CD4-positive, CD25-positive, alpha-beta regulatory T cell (primary cell): Measurements from ENCODE around the gene CSRP2. TPM values are rescaled to one million over a fixed set of nuclear protein-coding genes. Genes with fewer than 3 reads are reported as not detected.
A peak's percentile ranks its signal among the peaks of the same experiment; 100 is the strongest.

Source experiments
- ATAC-seq, 2 donors: fragments of 150-1000 bp; cut with Tn5 transposase; one replicate each; pipeline ENCODE4 v1.10.0; 2021; ENCODE audit warnings: low read depth in 2 of 2, moderate number of reproducible peaks in 2 of 2, moderate library complexity in 1 of 2
- DNase-seq, 3 donors: peaks; one replicate each; pipeline versions ENCODE4 v3.0.0 to v3.0.0-alpha.2; 2012 to 2022; ENCODE audit warnings: mixed read lengths in 1 of 3
- H3K27ac ChIP-seq: one replicate; pipeline ENCODE4 v1.7.0; 2013; ENCODE audit warnings: mild to moderate bottlenecking, low read length; ENCODE audit not compliant: insufficient read depth, poor library complexity, severe bottlenecking
- H3K27me3 ChIP-seq: one replicate; pipeline ENCODE4 v1.7.0; 2013; ENCODE audit warnings: low read length; ENCODE audit not compliant: control insufficient read depth, insufficient read depth
- H3K36me3 ChIP-seq: one replicate; pipeline ENCODE4 v1.7.0; 2013; ENCODE audit warnings: mild to moderate bottlenecking, low read length, moderate library complexity; ENCODE audit not compliant: control insufficient read depth, insufficient read depth
- H3K4me1 ChIP-seq: 2 replicates; pipeline ENCODE4 v1.7.0; 2013; ENCODE audit warnings: mild to moderate bottlenecking, low read length; ENCODE audit not compliant: insufficient read depth, control insufficient read depth, poor library complexity, severe bottlenecking
- H3K4me3 ChIP-seq: one replicate; pipeline ENCODE4 v1.7.0; 2013; ENCODE audit warnings: low read depth, mild to moderate bottlenecking, low read length, moderate library complexity
- H3K9me3 ChIP-seq, 2 experiments: 1 replicate in 1 of 2; 2 replicates in 1 of 2; pipeline ENCODE4 v1.7.0; 2013; ENCODE audit warnings: low read length in 2 of 2, mild to moderate bottlenecking in 1 of 2, moderate library complexity in 1 of 2; ENCODE audit not compliant: control insufficient read depth in 2 of 2
- H3K27ac Mint-ChIP-seq, 3 donors: one replicate each; pipeline ENCODE4 v1.8.0; 2020 to 2022; ENCODE audit warnings: mild to moderate bottlenecking in 3 of 3, mixed read lengths in 3 of 3, moderate library complexity in 2 of 3
- H3K27me3 Mint-ChIP-seq: one replicate; pipeline ENCODE4 v1.8.0; 2022; ENCODE audit warnings: mild to moderate bottlenecking, mixed read lengths
- H3K36me3 Mint-ChIP-seq: one replicate; pipeline ENCODE4 v1.8.0; 2020; ENCODE audit warnings: mixed read lengths
- H3K4me1 Mint-ChIP-seq, 4 donors: one replicate each; pipeline ENCODE4 v1.8.0; 2020 to 2022; ENCODE audit warnings: mixed read lengths in 4 of 4, mild to moderate bottlenecking in 1 of 4
- H3K4me3 Mint-ChIP-seq, 4 donors: one replicate each; pipeline ENCODE4 v1.8.0; 2020 to 2022; ENCODE audit warnings: mild to moderate bottlenecking in 4 of 4, mixed read lengths in 4 of 4, moderate library complexity in 3 of 4
- H3K9me3 Mint-ChIP-seq, 7 donors: one replicate each; pipeline ENCODE4 v1.8.0; 2020 to 2022; ENCODE audit warnings: mixed read lengths in 7 of 7, mild to moderate bottlenecking in 3 of 7, moderate library complexity in 2 of 7
- polyA plus RNA-seq, 4 donors: library from polyadenylated mRNA; unstranded; fragments of 300-500 nt; fragmentation: Illumina TruSeq; gene quantifications; one replicate each; pipeline ENCODE4 v1.2.3, GENCODE V29; 2021
- total RNA-seq: library from RNA; stranded (reverse); gene quantifications from one replicate; pipeline ENCODE4 v1.2.3, GENCODE V29; 2022

The CSRP2 gene
- total and polyA plus RNA-seq, 5 donors from 2014 or later: 0.42 to 1.7 (median 0.53) TPM; not detected in 1

GRCh38 chr12:76855271-76855670 lies 23.5 kb downstream of the CSRP2 start:
- Mint-ChIP-seq H3K4me3 (no peak overlapping the region), H3K4me1 (peaks cover 0 to 6% (median 0%) of the 10 kb centered on the region in 4 donors), H3K36me3 (peaks cover 37% of the 10 kb centered on the region), H3K9me3 (peaks cover 0 to 2% (median 0%) of the 10 kb centered on the region in 7 donors), H3K27ac (no peak overlapping the region), H3K27me3 (no peaks in the 10 kb centered on the region)
- H3K27ac ChIP-seq: no peak overlapping the region
- H3K4me1 ChIP-seq: no peaks in the 10 kb centered on the region
- H3K9me3 ChIP-seq: no peaks in the 10 kb centered on the region
- H3K4me3 ChIP-seq: no peak overlapping the region
- DNase-seq: no peak
- no peak for ATAC-seq
- peaks cover 22% of the 10 kb centered on the region for H3K36me3 ChIP-seq
- no peaks in the 10 kb centered on the region for H3K27me3 ChIP-seq

GRCh38 chr12:76852106-76852505 lies 26.7 kb downstream of the CSRP2 start:
- no peak for ATAC-seq
- H3K36me3 Mint-ChIP-seq: peaks cover 53% of the 10 kb centered on the region

GRCh38 chr12:76848132-76848531 lies 30.7 kb downstream of the CSRP2 start:
- H3K36me3 Mint-ChIP-seq: peaks cover 53% of the 10 kb centered on the region
- H3K9me3 ChIP-seq: no peaks in the 10 kb centered on the region
- H3K4me1 Mint-ChIP-seq: no peaks in the 10 kb centered on the region
- H3K36me3 ChIP-seq: peaks cover 50% of the 10 kb centered on the region
- no peak overlapping the region for H3K27ac ChIP-seq
- H3K4me3 ChIP-seq: no peak overlapping the region
- no peak for DNase-seq
- H3K27me3 Mint-ChIP-seq: no peaks in the 10 kb centered on the region
- no peak overlapping the region for H3K27ac Mint-ChIP-seq
- H3K4me3 Mint-ChIP-seq: no peak overlapping the region
- no peaks in the 10 kb centered on the region for H3K9me3 Mint-ChIP-seq
- H3K4me1 ChIP-seq: no peaks in the 10 kb centered on the region
- H3K27me3 ChIP-seq: no peaks in the 10 kb centered on the region
- no peak for ATAC-seq

More at GRCh38 chr12:76852106-76852505, 26.7 kb downstream of the CSRP2 start:
- Histone ChIP-seq H3K9me3 (no peaks in the 10 kb centered on the region), H3K36me3 (peaks cover 45% of the 10 kb centered on the region), H3K27me3 (no peaks in the 10 kb centered on the region), H3K4me1 (no peaks in the 10 kb centered on the region), H3K27ac (no peak overlapping the region), H3K4me3 (no peak overlapping the region)
- DNase-seq: no peak
- peak overlapping the region in 1 of 4 donors; percentile 28 for H3K4me3 Mint-ChIP-seq
- peaks cover 0 to 2% (median 0%) of the 10 kb centered on the region in 7 donors for H3K9me3 Mint-ChIP-seq
- H3K27me3 Mint-ChIP-seq: no peaks in the 10 kb centered on the region
- peaks cover 0 to 3% (median 0%) of the 10 kb centered on the region in 4 donors for H3K4me1 Mint-ChIP-seq
- no peak overlapping the region for H3K27ac Mint-ChIP-seq

- no peak for DNase-seq
- H3K36me3 ChIP-seq: peaks cover 58% of the 10 kb centered on the region
- ATAC-seq: no peak
- no peaks in the 10 kb centered on the region for H3K4me1 Mint-ChIP-seq
- H3K27ac ChIP-seq: no peak overlapping the region
- H3K27me3 ChIP-seq: no peaks in the 10 kb centered on the region
- H3K27ac Mint-ChIP-seq: peak overlapping the region in 1 of 3 donors; percentile 20
- H3K4me3 ChIP-seq: no peak overlapping the region
- H3K9me3 Mint-ChIP-seq: no peaks in the 10 kb centered on the region
- no peaks in the 10 kb centered on the region for H3K27me3 Mint-ChIP-seq
- H3K9me3 ChIP-seq: no peaks in the 10 kb centered on the region
- peaks cover 49% of the 10 kb centered on the region for H3K36me3 Mint-ChIP-seq
- no peaks in the 10 kb centered on the region for H3K4me1 ChIP-seq
- no peak overlapping the region for H3K4me3 Mint-ChIP-seq
Measured at GRCh38 chr12:76847260-76847659, 31.6 kb downstream of the CSRP2 start.

- Histone ChIP-seq H3K27me3 (no peaks in the 10 kb centered on the region), H3K27ac (no peak overlapping the region), H3K36me3 (peaks cover 10% of the 10 kb centered on the region), H3K4me3 (no peak overlapping the region), H3K9me3 (no peaks in the 10 kb centered on the region), H3K4me1 (no peaks in the 10 kb centered on the region)
- Mint-ChIP-seq H3K27me3 (no peaks in the 10 kb centered on the region), H3K4me1 (peaks cover 2 to 11% (median 6%) of the 10 kb centered on the region in 4 donors), H3K9me3 (no peaks in the 10 kb centered on the region), H3K4me3 (no peak overlapping the region), H3K27ac (no peak overlapping the region), H3K36me3 (peaks cover 16% of the 10 kb centered on the region)
- DNase-seq (no peak), ATAC-seq (no peak)
Measured at GRCh38 chr12:76836633-76837032, 42.2 kb downstream of the CSRP2 start.

GRCh38 chr12:76830436-76830835 lies 48.4 kb downstream of the CSRP2 start:
- no peaks in the 10 kb centered on the region for H3K27me3 Mint-ChIP-seq
- ATAC-seq (no peak), DNase-seq (no peak)
- H3K9me3 ChIP-seq: no peaks in the 10 kb centered on the region
- H3K27ac ChIP-seq: no peak overlapping the region
- H3K27me3 ChIP-seq: no peaks in the 10 kb centered on the region
- H3K36me3 ChIP-seq: peaks cover 53% of the 10 kb centered on the region
- no peaks in the 10 kb centered on the region for H3K4me1 ChIP-seq
- H3K4me1 Mint-ChIP-seq: peaks cover 0 to 4% (median 0%) of the 10 kb centered on the region in 4 donors
- no peak overlapping the region for H3K4me3 ChIP-seq
- H3K36me3 Mint-ChIP-seq: peaks cover 38% of the 10 kb centered on the region
- H3K9me3 Mint-ChIP-seq: peaks cover 0 to 1% (median 0%) of the 10 kb centered on the region in 7 donors
- no peak overlapping the region for H3K27ac Mint-ChIP-seq
- no peak overlapping the region for H3K4me3 Mint-ChIP-seq

GRCh38 chr12:76820888-76821482 lies 57.8 kb downstream of the CSRP2 start:
- peaks cover 20% of the 10 kb centered on the region for H3K36me3 Mint-ChIP-seq
- no peak overlapping the region for H3K27ac ChIP-seq
- DNase-seq: no peak
- peaks cover 31% of the 10 kb centered on the region for H3K36me3 ChIP-seq
- H3K4me3 ChIP-seq: no peak overlapping the region
- no peak overlapping the region for H3K4me3 Mint-ChIP-seq
- ATAC-seq: no peak
- no peaks in the 10 kb centered on the region for H3K27me3 Mint-ChIP-seq
- H3K27ac Mint-ChIP-seq: no peak overlapping the region
- H3K9me3 ChIP-seq: no peaks in the 10 kb centered on the region
- H3K27me3 ChIP-seq: no peaks in the 10 kb centered on the region
- peaks cover 0 to 9% (median under 1%) of the 10 kb centered on the region in 4 donors for H3K4me1 Mint-ChIP-seq
- H3K4me1 ChIP-seq: no peaks in the 10 kb centered on the region
- H3K9me3 Mint-ChIP-seq: no peaks in the 10 kb centered on the region

- Mint-ChIP-seq H3K27me3 (no peaks in the 10 kb centered on the region), H3K9me3 (no peaks in the 10 kb centered on the region), H3K27ac (peak overlapping the region in 1 of 3 donors; percentile 41), H3K36me3 (peaks cover 34% of the 10 kb centered on the region), H3K4me1 (peaks cover 0 to 13% (median 8%) of the 10 kb centered on the region in 4 donors), H3K4me3 (no peak overlapping the region)
- DNase-seq (no peak), ATAC-seq (no peak)
- Histone ChIP-seq H3K27me3 (no peaks in the 10 kb centered on the region), H3K27ac (no peak overlapping the region), H3K4me3 (no peak overlapping the region), H3K36me3 (peaks cover 49% of the 10 kb centered on the region), H3K9me3 (no peaks in the 10 kb centered on the region), H3K4me1 (no peaks in the 10 kb centered on the region)
Measured at GRCh38 chr12:76813972-76814371, 64.8 kb downstream of the CSRP2 start.
